ENCODE measurements around the gene C11orf16.

- TF ChIP-seq CTCF (conservative IDR thresholded peaks at IDR 0.05; ENCODE audit: low read length) (no peak), EZH2phosphoT487 (IDR thresholded peaks at IDR 0.05; ENCODE audit: borderline replicate concordance) (no peak)
Observed at GRCh38 chr11:8928205-8928604, 4.5 kb downstream of the C11orf16 start.

Data from Loucy (cell line).